Lower lobe of right lung (tissue), 2 donors: Measurements from ENCODE around the gene RAB1A. TPM values are rescaled to one million over a fixed set of nuclear protein-coding genes. Genes with fewer than 3 reads are reported as not detected.

Experiments
- ATAC-seq, 2 donors: fragments of 200-7000 bp; cut with Tn5 transposase; one replicate each; pipeline ENCODE4 v1.9.1; 2020 to 2022; ENCODE audit warnings: mild to moderate bottlenecking in 2 of 2, moderate library complexity in 2 of 2
- DNase-seq: peaks from one replicate; pipeline ENCODE4 v3.0.0-alpha.2; 2020
- H3K27ac ChIP-seq: fragments of 200-600 bp; one replicate; pipeline ENCODE4 v1.8.0; 2022
- H3K27me3 ChIP-seq: fragments of 200-600 bp; one replicate; pipeline ENCODE4 v1.8.0; 2022; ENCODE audit warnings: low read depth
- H3K36me3 ChIP-seq: fragments of 200-600 bp; one replicate; pipeline ENCODE4 v1.8.0; 2022; ENCODE audit warnings: mild to moderate bottlenecking
- H3K4me1 ChIP-seq: fragments of 200-600 bp; one replicate; pipeline ENCODE4 v1.8.0; 2022
- H3K4me3 ChIP-seq: fragments of 200-600 bp; one replicate; pipeline ENCODE4 v1.8.0; 2022; ENCODE audit warnings: mild to moderate bottlenecking
- H3K9me3 ChIP-seq: fragments of 200-600 bp; one replicate; pipeline ENCODE4 v1.8.0; 2022
- CTCF ChIP-seq: fragments of 200-600 bp; IDR thresholded peaks from one replicate; pipeline ENCODE4 v1.8.0; 2022; ENCODE audit warnings: antibody characterized with exemption, mild to moderate bottlenecking
- intact Hi-C: fragments of 100-400 bp; cut with DNase I; formaldehyde crosslinking; loops from one replicate; pipeline ENCODE4 v1.11.0; 2022
- total RNA-seq: library from RNA; stranded (reverse); fragmentation: NEBNext Ultra II Directional; extraction: Animal tissue kit (Norgen Biotek cat#: 25700); gene quantifications from one replicate; pipeline ENCODE4 v1.2.1, GENCODE V29; 2021
- donor health status: DM: no; HTN: yes; CAD: no; lungs with severe emphysema.

The RAB1A gene
- total RNA-seq, 1 donor from 2014 or later: 145 TPM

GRCh38 chr2:65050931-65051330 lies 79.0 kb downstream of the RAB1A start:
- H3K9me3 ChIP-seq: no peaks in the 10 kb centered on the region
- H3K36me3 ChIP-seq: no peaks in the 10 kb centered on the region
- ATAC-seq (no peak), DNase-seq (no peak)
- intact Hi-C loops: no loop called here
- H3K27ac ChIP-seq: no peak overlapping the region
- no peaks in the 10 kb centered on the region for H3K27me3 ChIP-seq
- no peak overlapping the region for H3K4me3 ChIP-seq
- peaks cover 11% of the 10 kb centered on the region for H3K4me1 ChIP-seq
- no peak for TF ChIP-seq CTCF

- intact Hi-C loops: no loop called here
- TF ChIP-seq CTCF: no peak
- ATAC-seq (no peak), DNase-seq (no peak)
- H3K27ac ChIP-seq: no peak overlapping the region
- H3K9me3 ChIP-seq: peaks cover 3% of the 10 kb centered on the region
- peaks cover 4% of the 10 kb centered on the region for H3K4me1 ChIP-seq
- H3K36me3 ChIP-seq: no peaks in the 10 kb centered on the region
- no peaks in the 10 kb centered on the region for H3K27me3 ChIP-seq
- H3K4me3 ChIP-seq: no peak overlapping the region
Observed at GRCh38 chr2:65049010-65049639, 80.8 kb downstream of the RAB1A start.

- intact Hi-C loops: no loop called here
- Histone ChIP-seq H3K27me3 (no peaks in the 10 kb centered on the region), H3K4me1 (no peaks in the 10 kb centered on the region), H3K27ac (no peak overlapping the region), H3K4me3 (no peak overlapping the region), H3K9me3 (peaks cover 11% of the 10 kb centered on the region), H3K36me3 (no peaks in the 10 kb centered on the region)
- no peak for TF ChIP-seq CTCF
- no peak for DNase-seq
- no peak for ATAC-seq
Observed at GRCh38 chr2:65046633-65047407, 83.1 kb downstream of the RAB1A start.

- Histone ChIP-seq H3K4me1 (no peaks in the 10 kb centered on the region), H3K36me3 (no peaks in the 10 kb centered on the region), H3K27me3 (no peaks in the 10 kb centered on the region), H3K27ac (no peak overlapping the region), H3K4me3 (no peak overlapping the region), H3K9me3 (peaks cover 11% of the 10 kb centered on the region)
- no peak for TF ChIP-seq CTCF
- ATAC-seq: no peak
- intact Hi-C loops: no loop called here
- no peak for DNase-seq
Observed at GRCh38 chr2:65045651-65046050, 84.3 kb downstream of the RAB1A start.

GRCh38 chr2:65044097-65044735 lies 85.7 kb downstream of the RAB1A start:
- Histone ChIP-seq H3K4me1 (no peaks in the 10 kb centered on the region), H3K36me3 (no peaks in the 10 kb centered on the region), H3K4me3 (no peak overlapping the region), H3K27me3 (no peaks in the 10 kb centered on the region), H3K9me3 (peaks cover 11% of the 10 kb centered on the region), H3K27ac (no peak overlapping the region)
- ATAC-seq (no peak), DNase-seq (no peak)
- intact Hi-C loops: loop anchor here (5.0 kb wide), 1 partner anchor 127 kb away; no protein-coding TSS in a partner anchor
- TF ChIP-seq CTCF: no peak
